OCI-LY1 (cell line): ENCODE results near the gene DDX27.

Experiments used
- H2AFZ ChIP-seq: fragments of 200-600 bp; sonication (generic), shearing (Covaris generic); 2 replicates; pipeline ENCODE4 v1.6.0; 2014; ENCODE audit warnings: antibody characterized with exemption, mild to moderate bottlenecking, low read length
- H3F3A ChIP-seq: fragments of 200-600 bp; sonication (generic), shearing (Covaris generic); 2 replicates; pipeline ENCODE4 v1.6.0; 2014; ENCODE audit warnings: mild to moderate bottlenecking, antibody characterized with exemption, low read length, moderate library complexity; ENCODE audit not compliant: insufficient read depth
- H3K27ac ChIP-seq: fragments of 200-600 bp; sonication (generic); 2 replicates; pipeline ENCODE4 v1.5.1; 2014; ENCODE audit warnings: low read length, mixed run types, mild to moderate bottlenecking, low read depth; ENCODE audit not compliant: poor library complexity, severe bottlenecking
- H3K27me3 ChIP-seq: fragments of 200-600 bp; sonication (generic); 2 replicates; pipeline ENCODE4 v1.6.0; 2014; ENCODE audit warnings: antibody characterized with exemption, mild to moderate bottlenecking, low read length, moderate library complexity; ENCODE audit not compliant: insufficient read depth
- H3K36me3 ChIP-seq: fragments of 200-600 bp; sonication (generic); 2 replicates; pipeline ENCODE4 v1.6.1; 2014; ENCODE audit warnings: mild to moderate bottlenecking, antibody characterized with exemption, low read length, moderate library complexity, mixed read lengths; ENCODE audit not compliant: insufficient read depth
- H3K4me1 ChIP-seq: fragments of 200-600 bp; sonication (generic); 2 replicates; pipeline ENCODE4 v1.5.1; 2014; ENCODE audit warnings: mild to moderate bottlenecking, low read length, moderate library complexity; ENCODE audit not compliant: insufficient read depth, severe bottlenecking
- H3K4me2 ChIP-seq: fragments of 200-600 bp; sonication (generic), shearing (Covaris generic); 2 replicates; pipeline ENCODE4 v1.6.1; 2014; ENCODE audit warnings: low read length
- H3K4me3 ChIP-seq: fragments of 200-600 bp; sonication (generic); 2 replicates; pipeline ENCODE4 v1.5.1; 2014; ENCODE audit warnings: low read length, low read depth, mild to moderate bottlenecking, mixed read lengths; ENCODE audit not compliant: poor library complexity, severe bottlenecking
- H3K79me2 ChIP-seq: fragments of 200-600 bp; shearing (Covaris generic); 2 replicates; pipeline ENCODE4 v1.6.1; 2016; ENCODE audit warnings: mixed run types, low read length, mixed read lengths; ENCODE audit not compliant: insufficient read depth
- H3K9ac ChIP-seq: fragments of 200-600 bp; sonication (generic), shearing (Covaris generic); 2 replicates; pipeline ENCODE4 v1.6.1; 2014; ENCODE audit warnings: mild to moderate bottlenecking, low read length, mixed read lengths
- H3K9me2 ChIP-seq: fragments of 200-600 bp; sonication (generic), shearing (Covaris generic); 2 replicates; pipeline ENCODE4 v1.6.1; 2014; ENCODE audit warnings: low read depth, mild to moderate bottlenecking, low read length, mixed read lengths
- H3K9me3 ChIP-seq: fragments of 200-600 bp; shearing (Covaris generic); 2 replicates; pipeline ENCODE4 v1.6.1; 2014; ENCODE audit warnings: low read length, mixed read lengths
- H4K20me1 ChIP-seq: fragments of 200-600 bp; sonication (generic), shearing (Covaris generic); 2 replicates; pipeline ENCODE4 v1.6.0; 2016; ENCODE audit warnings: mild to moderate bottlenecking, low read length; ENCODE audit not compliant: insufficient read depth
- CTCF ChIP-seq: fragments of 200-600 bp; sonication (generic), shearing (Covaris generic); IDR thresholded peaks from 2 replicates; pipeline ENCODE4 v1.5.1; 2017; ENCODE audit warnings: mild to moderate bottlenecking, antibody characterized with exemption, low read length, moderate library complexity, mixed read lengths
- EZH2 ChIP-seq: fragments of 200-600 bp; sonication (generic), shearing (Covaris generic); IDR thresholded peaks from 2 replicates; pipeline ENCODE4 v1.8.0; 2017; ENCODE audit warnings: borderline replicate concordance, mixed run types, mild to moderate bottlenecking, antibody characterized with exemption, low read length, moderate library complexity, mixed read lengths

Gene DDX27

GRCh38 chr20:49184691-49185070, 34.5 kb upstream of the DDX27 start:
- H3K27ac ChIP-seq, result no peak overlapping the region
- H3K27me3 ChIP-seq, result no peaks in the 10 kb centered on the region
- H3K9ac ChIP-seq, result peak overlapping the region; percentile 17; the same call in 1 of the 2 replicates
- H3K4me2 ChIP-seq, result peak overlapping the region; percentile 90; the same call in 1 of the 2 replicates
- H3K9me2 ChIP-seq, result no peaks in the 10 kb centered on the region
- H3K79me2 ChIP-seq, result peaks cover 78% of the 10 kb centered on the region
- no peaks in the 10 kb centered on the region for H4K20me1 ChIP-seq
- H3K9me3 ChIP-seq, result no peaks in the 10 kb centered on the region
- H3K36me3 ChIP-seq, result no peaks in the 10 kb centered on the region
- H3K4me3 ChIP-seq, result no peak overlapping the region
- H3F3A ChIP-seq, result no peaks in the 10 kb centered on the region
- peaks cover 67% of the 10 kb centered on the region for H3K4me1 ChIP-seq
- H2AFZ ChIP-seq, result no peak overlapping the region
- TF ChIP-seq CTCF (no peak), EZH2 (no peak)

- Histone ChIP-seq H3K27ac (no peak overlapping the region), H3K9me2 (no peaks in the 10 kb centered on the region), H2AFZ (no peak overlapping the region), H3K4me2 (peak overlapping the region; percentile 90; the same call in 1 of the 2 replicates), H3K4me3 (peak overlapping the region; percentile 1), H3K27me3 (no peaks in the 10 kb centered on the region), H3K9ac (peak overlapping the region; percentile 17; the same call in 1 of the 2 replicates), H3F3A (no peaks in the 10 kb centered on the region), H3K79me2 (peaks cover 73% of the 10 kb centered on the region), H3K36me3 (no peaks in the 10 kb centered on the region), H3K4me1 (peaks cover 62% of the 10 kb centered on the region), H3K9me3 (no peaks in the 10 kb centered on the region), H4K20me1 (no peaks in the 10 kb centered on the region)
- TF ChIP-seq CTCF (no peak), EZH2 (no peak)
These were observed 34.0 kb upstream of the DDX27 start for GRCh38 chr20:49185071-49185761.

- Histone ChIP-seq H3K9ac (peak overlapping the region; percentile 82), H3K27ac (peak overlapping the region; percentile 66), H2AFZ (no peak overlapping the region), H3K9me2 (no peaks in the 10 kb centered on the region), H3K4me3 (peak overlapping the region; percentile 79), H4K20me1 (no peaks in the 10 kb centered on the region), H3K79me2 (peaks cover 58% of the 10 kb centered on the region), H3F3A (no peaks in the 10 kb centered on the region), H3K27me3 (no peaks in the 10 kb centered on the region), H3K9me3 (no peaks in the 10 kb centered on the region), H3K4me2 (peak overlapping the region; percentile 90), H3K4me1 (peaks cover 48% of the 10 kb centered on the region), H3K36me3 (no peaks in the 10 kb centered on the region)
- TF ChIP-seq CTCF (no peak), EZH2 (no peak)
These were observed 32.5 kb upstream of the DDX27 start for GRCh38 chr20:49186535-49187329.
